ENCODE data around the gene ELOVL1. TPM values are rescaled to one million over a fixed set of nuclear protein-coding genes. Genes with fewer than 3 reads are reported as not detected.
A peak's percentile ranks its signal among the peaks of the same experiment; 100 is the strongest.

Gene ELOVL1
- total RNA-seq, 5 donors from 2014 or later (not counting 1 experiment from before 2014, with no cell fraction given) = 32.3 to 49.2 (median 45.1) TPM

- Mint-ChIP-seq H3K4me3 (peak overlapping the region; percentile 81 to 97 (median 87)), H3K27ac (peak overlapping the region; percentile 88 to 91), H3K4me1 (peaks cover 42 to 48% (median 44%) of the 10 kb centered on the region in 3 donors), H3K9me3 (no peaks in the 10 kb centered on the region), H3K27me3 (no peaks in the 10 kb centered on the region), H3K36me3 (peaks cover 22% of the 10 kb centered on the region)
- DNase-seq (peak in 17 of 35 experiments; percentile 9 to 57 (median 19)), ATAC-seq (replicated peaks in 1 of 4) (peak; percentile 46 to 54 (median 48))
- under 1% methylated on average over 40 of the region's 48 CpGs for WGBS (ENCODE audit: insufficient coverage)
- Histone ChIP-seq H3K27me3 (replicated peaks in 1 of 2; ENCODE audit: control insufficient read depth in 2 of 2, extremely low read depth in 1 of 2, insufficient read depth in 2 of 2, low read length in 1 of 2) (no peaks in the 10 kb centered on the region), H3K27ac (ENCODE audit: low read length) (peak overlapping the region; percentile 74), H3K9me3 (no peaks in the 10 kb centered on the region), H3K36me3 (ENCODE audit: control insufficient read depth in 2 of 2, extremely low read depth in 1 of 2, insufficient read depth in 1 of 2, low read length in 1 of 2) (peaks cover 5 to 29% of the 10 kb centered on the region in 2 donors), H3K4me3 (ENCODE audit: control insufficient read depth in 1 of 2, extremely low read depth in 1 of 2, low read length in 1 of 2) (peak overlapping the region; percentile 63 to 69), H3K4me1 (ENCODE audit: control insufficient read depth in 1 of 2, extremely low read depth in 1 of 2, insufficient read depth in 2 of 2, low read length in 2 of 2) (peaks cover 4 to 36% of the 10 kb centered on the region in 2 experiments)
- ChIA-PET POLR2A (no interaction called here), CTCF (interaction anchor here (0.6 to 0.9 kb wide), 2 partner anchors 10 to 47 kb away, joined by 3 to 4 read pairs; no protein-coding TSS in a partner anchor)
Observed at GRCh38 chr1:43367026-43367903, 546 bp downstream of the ELOVL1 start.

- Mint-ChIP-seq H3K36me3 (peaks cover 26% of the 10 kb centered on the region), H3K27ac (peak overlapping the region; percentile 88 to 91), H3K27me3 (no peaks in the 10 kb centered on the region), H3K4me3 (peak overlapping the region; percentile 81 to 97 (median 87)), H3K4me1 (peaks cover 42 to 48% (median 44%) of the 10 kb centered on the region in 3 donors), H3K9me3 (no peaks in the 10 kb centered on the region)
- no peaks in the 10 kb centered on the region for H3K27me3 ChIP-seq (replicated peaks in 1 of 2; ENCODE audit: control insufficient read depth in 2 of 2, extremely low read depth in 1 of 2, insufficient read depth in 2 of 2, low read length in 1 of 2)
- H3K9me3 ChIP-seq = no peaks in the 10 kb centered on the region
- ChIA-PET CTCF (no interaction called here), POLR2A (no interaction called here)
- peaks cover 5 to 35% of the 10 kb centered on the region in 2 donors for H3K36me3 ChIP-seq (ENCODE audit: control insufficient read depth in 2 of 2, extremely low read depth in 1 of 2, insufficient read depth in 1 of 2, low read length in 1 of 2)
- 36% methylated on average over 2 of the region's 5 CpGs for WGBS (ENCODE audit: insufficient coverage)
- H3K4me3 ChIP-seq (ENCODE audit: control insufficient read depth in 1 of 2, extremely low read depth in 1 of 2, low read length in 1 of 2) = peak overlapping the region; percentile 63 to 69
- no peak for DNase-seq
- ATAC-seq (replicated peaks in 1 of 4) = no peak
- H3K4me1 ChIP-seq (ENCODE audit: control insufficient read depth in 1 of 2, extremely low read depth in 1 of 2, insufficient read depth in 2 of 2, low read length in 2 of 2) = peaks cover 4 to 36% of the 10 kb centered on the region in 2 experiments
- H3K27ac ChIP-seq (ENCODE audit: low read length) = peak overlapping the region; percentile 74
Observed at GRCh38 chr1:43366601-43367025, 1.2 kb downstream of the ELOVL1 start.

GRCh38 chr1:43366179-43366578, 1.6 kb downstream of the ELOVL1 start:
- DNase-seq (no peak), ATAC-seq (replicated peaks in 1 of 4) (no peak)
- Histone ChIP-seq H3K4me1 (ENCODE audit: control insufficient read depth in 1 of 2, extremely low read depth in 1 of 2, insufficient read depth in 2 of 2, low read length in 2 of 2) (peaks cover 4 to 36% of the 10 kb centered on the region in 2 experiments), H3K27me3 (replicated peaks in 1 of 2; ENCODE audit: control insufficient read depth in 2 of 2, extremely low read depth in 1 of 2, insufficient read depth in 2 of 2, low read length in 1 of 2) (no peaks in the 10 kb centered on the region), H3K9me3 (no peaks in the 10 kb centered on the region), H3K36me3 (ENCODE audit: control insufficient read depth in 2 of 2, extremely low read depth in 1 of 2, insufficient read depth in 1 of 2, low read length in 1 of 2) (peaks cover 5 to 35% of the 10 kb centered on the region in 2 donors), H3K27ac (ENCODE audit: low read length) (peak overlapping the region; percentile 74), H3K4me3 (ENCODE audit: control insufficient read depth in 1 of 2, extremely low read depth in 1 of 2, low read length in 1 of 2) (no peak overlapping the region)
- Mint-ChIP-seq H3K4me1 (peaks cover 40 to 48% (median 42%) of the 10 kb centered on the region in 3 donors), H3K27ac (peak overlapping the region; percentile 88 to 91), H3K4me3 (peak overlapping the region; percentile 81 to 97 (median 87)), H3K36me3 (peaks cover 28% of the 10 kb centered on the region), H3K9me3 (no peaks in the 10 kb centered on the region), H3K27me3 (no peaks in the 10 kb centered on the region)
- ChIA-PET POLR2A (no interaction called here), CTCF (no interaction called here)
- 67% methylated on average over 3 of the region's 11 CpGs for WGBS (ENCODE audit: insufficient coverage)

GRCh38 chr1:43365678-43366077, 2.1 kb downstream of the ELOVL1 start:
- peaks cover 29% of the 10 kb centered on the region for H3K36me3 Mint-ChIP-seq
- ATAC-seq (replicated peaks in 1 of 4) (no peak), DNase-seq (no peak)
- ChIA-PET CTCF (no interaction called here), POLR2A (no interaction called here)
- H3K4me3 Mint-ChIP-seq = peak overlapping the region; percentile 81 to 97 (median 87)
- H3K4me1 Mint-ChIP-seq = peaks cover 36 to 44% (median 37%) of the 10 kb centered on the region in 3 donors
- peak overlapping the region; percentile 88 to 91 for H3K27ac Mint-ChIP-seq
- H3K27me3 ChIP-seq (replicated peaks in 1 of 2; ENCODE audit: control insufficient read depth in 2 of 2, extremely low read depth in 1 of 2, insufficient read depth in 2 of 2, low read length in 1 of 2) = no peaks in the 10 kb centered on the region
- WGBS (ENCODE audit: insufficient coverage) = 94% methylated on average over 2 of the region's 2 CpGs
- peaks cover 4 to 36% of the 10 kb centered on the region in 2 experiments for H3K4me1 ChIP-seq (ENCODE audit: control insufficient read depth in 1 of 2, extremely low read depth in 1 of 2, insufficient read depth in 2 of 2, low read length in 2 of 2)
- peaks cover 7 to 35% of the 10 kb centered on the region in 2 donors for H3K36me3 ChIP-seq (ENCODE audit: control insufficient read depth in 2 of 2, extremely low read depth in 1 of 2, insufficient read depth in 1 of 2, low read length in 1 of 2)
- no peak overlapping the region for H3K4me3 ChIP-seq (ENCODE audit: control insufficient read depth in 1 of 2, extremely low read depth in 1 of 2, low read length in 1 of 2)
- H3K27me3 Mint-ChIP-seq = no peaks in the 10 kb centered on the region
- peak overlapping the region; percentile 74 for H3K27ac ChIP-seq (ENCODE audit: low read length)
- no peaks in the 10 kb centered on the region for H3K9me3 Mint-ChIP-seq
- no peaks in the 10 kb centered on the region for H3K9me3 ChIP-seq

- H3K4me3 Mint-ChIP-seq = no peak overlapping the region
- ChIA-PET POLR2A (interaction anchor here in 1 of 2 donors (0.6 kb wide), 2 partner anchors 9 to 31 kb away, joined by 6 read pairs; no protein-coding TSS in a partner anchor), CTCF (no interaction called here)
- H3K4me1 ChIP-seq (ENCODE audit: control insufficient read depth in 1 of 2, extremely low read depth in 1 of 2, insufficient read depth in 2 of 2, low read length in 2 of 2) = peaks cover 4 to 33% of the 10 kb centered on the region in 2 experiments
- no peaks in the 10 kb centered on the region for H3K9me3 Mint-ChIP-seq
- H3K27me3 ChIP-seq (replicated peaks in 1 of 2; ENCODE audit: control insufficient read depth in 2 of 2, extremely low read depth in 1 of 2, insufficient read depth in 2 of 2, low read length in 1 of 2) = no peaks in the 10 kb centered on the region
- DNase-seq (no peak), ATAC-seq (replicated peaks in 1 of 4) (no peak)
- no peak overlapping the region for H3K4me3 ChIP-seq (ENCODE audit: control insufficient read depth in 1 of 2, extremely low read depth in 1 of 2, low read length in 1 of 2)
- H3K36me3 Mint-ChIP-seq = peaks cover 29% of the 10 kb centered on the region
- WGBS (ENCODE audit: insufficient coverage) = 84% methylated on average over 5 of the region's 5 CpGs
- H3K27me3 Mint-ChIP-seq = no peaks in the 10 kb centered on the region
- peaks cover 36 to 47% (median 40%) of the 10 kb centered on the region in 3 donors for H3K4me1 Mint-ChIP-seq
- no peak overlapping the region for H3K27ac ChIP-seq (ENCODE audit: low read length)
- H3K9me3 ChIP-seq = no peaks in the 10 kb centered on the region
- peaks cover 7 to 35% of the 10 kb centered on the region in 2 donors for H3K36me3 ChIP-seq (ENCODE audit: control insufficient read depth in 2 of 2, extremely low read depth in 1 of 2, insufficient read depth in 1 of 2, low read length in 1 of 2)
- H3K27ac Mint-ChIP-seq = no peak overlapping the region
Observed at GRCh38 chr1:43363935-43364525, 3.8 kb downstream of the ELOVL1 start.

GRCh38 chr1:43363283-43363934, 4.4 kb downstream of the ELOVL1 start:
- Histone ChIP-seq H3K27me3 (replicated peaks in 1 of 2; ENCODE audit: control insufficient read depth in 2 of 2, extremely low read depth in 1 of 2, insufficient read depth in 2 of 2, low read length in 1 of 2) (no peaks in the 10 kb centered on the region), H3K36me3 (ENCODE audit: control insufficient read depth in 2 of 2, extremely low read depth in 1 of 2, insufficient read depth in 1 of 2, low read length in 1 of 2) (peaks cover 7 to 35% of the 10 kb centered on the region in 2 donors), H3K9me3 (no peaks in the 10 kb centered on the region), H3K4me1 (ENCODE audit: control insufficient read depth in 1 of 2, extremely low read depth in 1 of 2, insufficient read depth in 2 of 2, low read length in 2 of 2) (peaks cover 0 to 30% of the 10 kb centered on the region in 2 experiments), H3K4me3 (ENCODE audit: control insufficient read depth in 1 of 2, extremely low read depth in 1 of 2, low read length in 1 of 2) (no peak overlapping the region), H3K27ac (ENCODE audit: low read length) (no peak overlapping the region)
- Mint-ChIP-seq H3K36me3 (peaks cover 29% of the 10 kb centered on the region), H3K4me1 (peaks cover 32 to 47% (median 37%) of the 10 kb centered on the region in 3 donors), H3K27me3 (no peaks in the 10 kb centered on the region), H3K27ac (no peak overlapping the region), H3K4me3 (no peak overlapping the region), H3K9me3 (no peaks in the 10 kb centered on the region)
- CTCF ChIA-PET = interaction anchor here in 1 of 2 donors (0.6 kb wide), 1 partner anchor 8 kb away, joined by 3 read pairs; no protein-coding TSS in a partner anchor
- no peak for DNase-seq
- no peak for ATAC-seq (replicated peaks in 1 of 4)
- POLR2A ChIA-PET = interaction anchor here in 1 of 2 donors (0.6 kb wide), 1 partner anchor 32 kb away, joined by 6 read pairs; no protein-coding TSS in a partner anchor
- WGBS (ENCODE audit: insufficient coverage) = 73% methylated on average over 4 of the region's 9 CpGs
